GM19467 (cell line): Measurements from ENCODE around the gene VN1R4.
"Not testable (repeated sequence)": the region's sequence is repeated elsewhere in the genome, so short reads cannot be mapped to it uniquely, and the experiment has no call there.

Experiments
- ATAC-seq: cut with Tn5 transposase; IDR thresholded peaks from one replicate; pipeline ENCODE4 v1.9.1; 2021; ENCODE audit warnings: mild to moderate bottlenecking, moderate library complexity; ENCODE audit not compliant: unreplicated experiment

The VN1R4 gene, protein sequence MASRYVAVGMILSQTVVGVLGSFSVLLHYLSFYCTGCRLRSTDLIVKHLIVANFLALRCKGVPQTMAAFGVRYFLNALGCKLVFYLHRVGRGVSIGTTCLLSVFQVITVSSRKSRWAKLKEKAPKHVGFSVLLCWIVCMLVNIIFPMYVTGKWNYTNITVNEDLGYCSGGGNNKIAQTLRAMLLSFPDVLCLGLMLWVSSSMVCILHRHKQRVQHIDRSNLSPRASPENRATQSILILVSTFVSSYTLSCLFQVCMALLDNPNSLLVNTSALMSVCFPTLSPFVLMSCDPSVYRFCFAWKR

DNA sequence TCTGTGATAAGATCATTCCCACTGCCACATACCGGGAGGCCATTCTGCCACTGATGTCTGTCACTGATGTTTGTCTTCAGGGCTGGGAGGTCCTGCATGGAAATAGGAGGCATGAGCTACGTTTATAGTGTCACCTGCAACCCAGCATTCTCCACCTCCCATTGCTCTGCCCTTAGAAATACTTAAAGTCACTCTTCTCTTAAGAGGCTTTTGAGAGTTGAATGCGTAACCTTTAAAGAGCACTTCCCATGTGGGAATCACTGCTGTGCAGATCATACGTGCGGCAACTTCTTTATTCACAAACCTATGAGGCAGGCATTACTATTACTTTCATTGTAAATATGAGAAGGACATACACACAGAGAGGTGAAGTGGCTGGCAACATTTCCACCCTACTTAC lies at the start of gene VN1R4:
VN1R4 (minus strand) TSS at position 101 of the 400 bp plus-strand sequence; CDS start at position 43, 58 bp downstream.
- ATAC-seq = not testable (repeated sequence)

DNA sequence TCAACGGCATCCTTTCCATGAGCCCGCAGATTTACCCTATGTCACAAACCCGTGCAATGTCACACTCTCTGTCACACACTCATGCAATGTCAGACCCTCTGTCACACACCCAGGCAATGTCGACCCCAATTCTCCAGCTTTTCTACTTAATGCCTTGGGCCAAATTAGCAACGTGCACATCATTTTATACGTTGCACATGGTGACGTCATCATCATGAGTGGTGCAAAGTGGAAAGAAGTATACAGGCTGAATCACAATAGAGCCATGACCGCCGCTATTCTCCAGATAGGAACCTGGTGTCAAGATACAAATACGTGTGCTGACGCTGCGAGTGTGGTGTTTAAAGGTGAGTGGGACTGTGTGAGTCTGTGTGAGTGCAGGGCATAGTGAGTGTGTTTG lies 44.4 kb upstream of the VN1R4 start:
- ATAC-seq = no peak

DNA sequence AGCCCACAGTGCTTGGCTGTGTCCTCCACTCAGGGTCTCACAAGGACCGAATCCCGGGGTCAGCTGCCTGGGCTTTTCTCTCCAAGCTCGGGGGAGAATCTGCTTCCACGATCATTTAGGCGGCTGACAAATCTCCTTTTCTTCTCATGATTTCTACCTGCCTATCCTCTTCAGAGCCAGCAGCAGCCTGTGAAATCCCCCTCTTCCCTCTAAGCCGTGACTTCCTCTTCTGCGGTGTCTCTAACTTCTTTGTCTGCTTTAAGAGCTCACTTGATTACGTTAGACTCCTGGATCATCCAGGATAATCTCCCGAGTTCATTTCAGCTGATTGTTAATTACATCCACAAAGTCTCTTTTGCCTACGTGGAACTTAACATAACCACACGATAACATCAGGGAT lies 43.5 kb upstream of the VN1R4 start:
- no peak for ATAC-seq

DNA sequence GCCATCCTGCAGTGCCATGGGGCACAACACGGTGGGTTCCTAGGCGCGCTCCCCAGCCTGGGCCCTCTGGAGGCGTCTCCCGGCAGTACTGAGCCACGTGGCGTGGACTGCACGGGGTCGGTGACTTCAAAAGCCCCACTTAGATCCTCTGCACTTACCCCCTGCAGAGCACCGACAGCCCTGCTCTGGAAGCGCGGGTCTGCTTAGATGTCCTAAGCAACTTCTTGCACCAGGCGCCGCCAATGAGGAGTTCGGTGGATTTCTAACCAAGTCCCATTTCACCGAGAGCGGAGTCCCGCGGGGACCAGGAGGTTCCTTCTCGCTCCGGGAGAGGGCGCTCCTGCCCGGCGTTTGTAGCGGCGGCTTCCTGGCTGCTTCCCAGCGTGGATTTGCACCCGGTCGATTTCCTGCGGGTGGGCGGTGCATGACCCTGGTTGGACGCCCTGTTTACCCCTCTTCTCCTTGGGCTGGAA lies 40.9 kb upstream of the VN1R4 start:
- ATAC-seq = no peak

DNA sequence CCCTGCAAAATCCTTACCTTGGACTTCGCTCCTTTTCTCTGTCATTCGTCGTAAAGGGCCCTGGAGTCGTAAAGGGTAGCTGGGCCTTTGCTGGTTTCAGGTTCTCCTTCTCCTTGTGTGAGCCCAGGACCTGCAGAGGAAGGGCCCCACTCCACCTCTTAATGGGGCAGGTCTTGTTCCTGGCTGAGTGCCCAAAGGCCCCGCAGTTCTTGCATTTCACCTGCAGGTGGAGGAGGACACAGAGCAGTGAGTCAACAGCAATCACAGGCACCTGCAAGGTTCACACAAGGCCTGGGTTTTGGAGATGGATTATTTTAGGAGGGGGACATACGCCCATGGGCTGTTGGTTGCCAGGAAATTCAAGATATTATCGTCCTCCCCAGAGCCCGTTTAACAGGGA lies 33.8 kb upstream of the VN1R4 start:
- not testable (repeated sequence) for ATAC-seq

DNA sequence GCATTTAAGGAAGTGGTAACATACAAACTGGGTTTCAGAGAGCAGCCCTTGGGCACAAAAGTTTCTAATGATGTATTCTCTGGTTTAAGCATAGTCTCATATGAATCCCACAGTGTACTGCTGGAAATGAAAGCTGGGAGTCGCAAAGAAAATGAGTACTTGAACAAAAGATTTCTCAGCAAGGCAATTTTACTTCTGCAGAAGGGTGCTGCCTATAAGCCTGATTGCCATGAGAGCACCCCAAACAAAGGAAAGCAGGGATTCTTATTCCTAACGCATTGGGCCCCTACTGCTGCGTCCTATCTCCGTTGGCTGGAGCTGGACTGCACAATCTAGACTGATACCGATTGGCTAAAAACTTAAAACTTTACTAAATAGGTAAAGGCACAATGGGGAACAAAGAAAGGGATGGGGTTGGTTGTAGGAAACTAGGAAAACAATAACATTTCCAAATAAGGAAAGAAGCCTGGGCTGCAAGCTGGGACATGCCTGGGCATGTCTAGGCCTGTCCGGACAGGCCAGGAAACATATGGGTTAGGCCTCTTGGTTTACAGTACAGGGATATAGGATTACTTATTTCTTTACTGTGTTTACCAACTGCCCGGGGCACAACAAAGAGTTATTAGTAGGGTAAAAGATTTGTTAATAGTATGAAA lies 27.4 kb upstream of the VN1R4 start:
- ATAC-seq = no peak

DNA sequence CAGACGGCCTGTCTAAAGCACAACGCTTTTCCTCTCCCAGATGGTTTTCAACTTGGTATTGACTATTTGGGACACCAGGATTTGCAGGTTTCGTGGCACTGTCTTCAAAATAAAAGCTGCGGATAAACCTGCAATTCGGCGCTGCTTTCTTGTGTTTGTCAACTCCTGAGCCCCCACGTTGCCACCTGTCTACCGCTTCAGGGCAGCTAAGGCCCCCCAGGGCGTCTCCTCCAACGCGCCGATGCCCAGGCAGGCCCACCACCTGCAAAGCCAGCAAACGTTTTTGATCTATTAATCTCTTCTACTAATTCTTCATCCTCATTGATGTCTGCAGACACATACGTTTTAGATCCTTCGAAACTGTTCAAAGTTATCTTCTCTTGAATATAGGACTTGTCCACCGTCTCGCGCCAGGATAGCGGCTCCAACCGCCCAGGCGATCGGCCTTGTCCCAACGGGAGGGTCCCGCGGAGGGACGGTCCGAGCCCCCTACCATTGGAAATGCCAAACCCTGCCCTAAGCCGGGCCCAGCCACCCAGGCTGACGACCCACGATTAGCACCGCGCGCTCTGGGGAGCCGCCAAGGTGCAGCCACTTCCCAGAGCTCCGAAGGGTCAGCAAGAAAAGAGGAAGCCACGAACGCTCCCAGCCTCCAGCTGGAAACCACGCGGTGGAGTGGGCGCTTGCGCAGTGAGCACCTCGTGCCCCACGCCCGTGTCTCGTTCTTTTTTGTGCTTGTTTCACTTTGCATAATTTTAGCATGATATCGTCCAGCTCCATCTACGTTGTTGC lies 23.4 kb upstream of the VN1R4 start:
- ATAC-seq = no peak

DNA sequence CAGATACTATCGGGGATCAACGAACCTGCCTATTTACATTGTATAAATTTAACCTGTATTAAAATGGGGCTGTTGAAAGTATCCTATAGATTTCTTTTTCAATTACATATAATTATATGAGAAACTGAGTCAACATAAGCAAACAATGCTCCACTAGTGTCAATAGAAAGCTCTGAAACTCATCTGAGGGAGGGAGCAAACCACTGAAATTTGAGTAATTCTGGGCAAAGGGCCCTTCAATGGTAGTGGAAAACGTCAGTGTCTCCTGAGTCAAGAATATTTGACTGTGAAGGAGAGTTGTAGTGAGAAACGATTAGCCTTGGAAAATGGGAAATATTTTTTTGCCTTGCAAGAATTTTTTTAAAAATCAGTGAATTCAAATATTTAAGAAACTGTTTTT lies 17.6 kb upstream of the VN1R4 start:
- ATAC-seq = no peak

DNA sequence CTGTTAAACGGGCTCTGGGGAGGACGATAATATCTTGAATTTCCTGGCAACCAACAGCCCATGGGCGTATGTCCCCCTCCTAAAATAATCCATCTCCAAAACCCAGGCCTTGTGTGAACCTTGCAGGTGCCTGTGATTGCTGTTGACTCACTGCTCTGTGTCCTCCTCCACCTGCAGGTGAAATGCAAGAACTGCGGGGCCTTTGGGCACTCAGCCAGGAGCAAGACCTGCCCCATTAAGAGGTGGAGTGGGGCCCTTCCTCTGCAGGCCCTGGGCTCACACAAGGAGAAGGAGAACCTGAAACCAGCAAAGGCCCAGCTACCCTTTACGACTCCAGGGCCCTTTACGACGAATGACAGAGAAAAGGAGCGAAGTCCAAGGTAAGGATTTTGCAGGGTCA lies 14.4 kb upstream of the VN1R4 start:
- ATAC-seq = not testable (repeated sequence)

DNA sequence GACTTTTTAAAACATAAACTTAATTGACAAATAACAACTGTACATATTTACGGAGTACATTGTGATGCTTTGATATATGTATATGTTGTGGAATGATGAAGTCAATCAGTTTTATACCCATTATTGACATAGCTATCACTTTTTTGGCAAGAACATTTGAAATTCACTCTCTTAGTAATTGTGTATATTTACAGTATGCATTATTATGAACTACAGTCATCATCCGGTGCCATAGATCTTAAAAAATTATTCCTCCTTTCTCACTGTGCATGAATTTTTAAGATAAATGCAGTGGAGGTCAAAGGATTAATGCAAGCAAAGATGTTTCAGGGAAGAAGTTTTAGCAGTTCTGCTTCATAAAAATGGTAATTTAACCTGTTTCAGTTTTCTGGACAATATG lies 8.0 kb upstream of the VN1R4 start:
- no peak for ATAC-seq

DNA sequence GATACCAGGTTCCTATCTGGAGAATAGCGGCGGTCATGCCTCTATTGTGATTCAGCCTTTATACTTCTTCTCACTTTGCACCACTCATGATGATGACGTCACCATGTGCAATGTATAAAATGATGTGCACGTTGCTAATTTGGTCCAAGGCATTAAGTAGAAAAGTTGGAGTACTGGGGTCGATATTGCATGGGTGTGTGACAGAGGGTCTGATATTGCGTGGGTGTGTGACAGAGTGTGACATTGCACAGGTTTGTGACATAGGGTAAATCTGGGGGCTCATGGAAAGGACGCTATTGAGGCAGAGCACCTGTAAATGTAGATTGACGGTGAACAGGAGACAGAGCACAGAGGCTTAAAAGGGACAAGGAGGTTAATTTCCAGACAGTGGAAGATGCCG lies 4.5 kb upstream of the VN1R4 start:
- no peak for ATAC-seq

DNA sequence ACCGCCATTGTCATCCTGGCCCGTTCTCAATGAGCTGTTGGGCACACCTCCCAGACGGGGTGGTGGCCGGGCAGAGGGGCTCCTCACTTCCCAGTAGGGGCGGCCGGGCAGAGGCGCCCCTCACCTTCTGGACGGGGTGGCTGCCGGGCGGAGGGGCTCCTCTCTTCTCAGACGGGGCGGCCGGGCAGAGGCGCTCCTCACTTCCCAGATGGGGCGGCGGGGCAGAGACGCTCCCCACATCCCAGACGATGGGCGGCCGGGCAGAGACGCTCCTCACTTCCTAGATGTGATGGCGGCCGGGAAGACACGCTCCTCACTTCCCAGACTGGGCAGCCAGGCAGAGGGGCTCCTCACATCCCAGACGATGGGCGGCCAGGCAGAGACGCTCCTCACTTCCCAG lies 2.3 kb upstream of the VN1R4 start:
- not testable (repeated sequence) for ATAC-seq

DNA sequence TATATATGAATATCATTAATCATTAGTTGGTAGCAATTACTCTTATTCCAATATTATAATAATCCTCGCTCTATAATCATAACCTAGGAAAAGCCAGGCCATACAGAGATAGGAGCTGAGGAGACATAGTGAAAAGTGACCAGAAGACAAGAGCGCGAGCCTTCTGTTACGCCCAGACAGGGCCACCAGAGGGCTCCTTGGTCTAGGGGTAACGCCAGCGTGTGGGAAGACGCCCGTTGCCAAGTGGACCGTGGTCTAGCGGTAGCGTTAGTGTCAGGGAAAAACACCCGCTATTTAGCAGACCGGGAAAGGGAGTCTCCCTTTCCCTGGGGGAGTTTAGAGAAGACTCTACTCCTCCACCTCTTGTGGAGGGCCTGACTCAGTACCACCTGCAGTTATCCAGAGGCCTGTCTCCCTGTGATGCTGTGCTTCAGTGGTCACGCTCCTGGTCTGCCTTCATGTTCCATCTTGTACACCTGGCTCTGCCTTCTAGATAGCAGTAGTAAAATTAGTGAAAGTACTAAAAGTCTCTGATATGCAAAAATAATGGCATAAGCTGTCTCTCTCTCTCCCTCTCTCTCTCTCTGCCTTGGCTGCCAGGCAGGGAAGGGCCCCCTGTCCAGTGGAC lies 9.7 kb downstream of the VN1R4 start, which contains the start of gene VN1R2:
VN1R2 (plus strand) TSS at position 578 of the 628 bp plus-strand sequence. CDS start 84 bp downstream, outside the sequence.
- ATAC-seq = not testable (repeated sequence)

DNA sequence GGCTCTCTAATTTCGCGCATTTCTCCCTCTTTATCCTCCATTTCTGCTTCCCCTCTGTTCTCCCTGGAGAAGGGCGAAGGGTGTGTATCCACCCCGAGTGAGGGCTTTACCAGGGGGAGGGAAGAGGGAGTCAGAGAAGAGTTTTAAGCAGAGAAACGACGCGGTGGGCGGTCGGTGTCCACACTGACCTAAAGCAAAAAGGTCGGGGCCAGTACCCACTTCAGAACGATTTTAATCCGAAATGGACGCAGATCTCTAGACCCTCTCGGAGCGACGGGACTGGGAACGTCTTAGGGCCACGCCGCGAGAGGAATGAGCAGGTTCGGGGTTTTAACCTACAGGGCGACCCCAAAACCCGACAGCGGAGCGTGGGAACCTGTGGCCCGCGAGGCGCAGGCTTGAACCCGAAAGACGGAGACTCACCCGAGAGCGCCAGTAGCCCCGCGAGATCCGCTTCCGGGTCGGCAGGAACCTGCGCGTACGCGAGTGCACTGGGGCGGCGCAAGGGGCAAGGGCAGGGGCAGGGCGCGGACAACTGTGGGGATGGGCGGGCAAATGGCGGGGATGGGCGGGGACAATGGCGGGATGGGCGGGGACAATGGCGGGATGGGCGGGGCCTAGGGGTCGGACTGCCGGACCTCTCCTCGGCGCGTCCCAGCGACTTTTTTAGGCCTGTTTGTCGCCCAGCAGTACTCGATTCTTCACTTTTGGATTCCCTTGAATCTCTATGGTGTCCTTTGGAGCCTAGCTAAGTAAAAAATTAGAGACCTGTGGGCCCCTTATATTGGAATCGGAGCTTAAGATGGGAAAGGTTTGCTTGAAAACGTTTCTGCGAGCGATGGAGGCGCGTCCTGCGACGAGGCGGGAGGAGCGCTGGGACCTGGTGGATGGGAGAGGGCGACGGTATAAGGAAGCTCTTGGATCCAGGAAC lies 12.8 kb downstream of the VN1R4 start, which contains the start of gene ZNF677:
ZNF677 (minus strand) TSS at position 463 of the 931 bp plus-strand sequence. CDS start 3,323 bp downstream, outside the sequence.
- ATAC-seq = no peak

DNA sequence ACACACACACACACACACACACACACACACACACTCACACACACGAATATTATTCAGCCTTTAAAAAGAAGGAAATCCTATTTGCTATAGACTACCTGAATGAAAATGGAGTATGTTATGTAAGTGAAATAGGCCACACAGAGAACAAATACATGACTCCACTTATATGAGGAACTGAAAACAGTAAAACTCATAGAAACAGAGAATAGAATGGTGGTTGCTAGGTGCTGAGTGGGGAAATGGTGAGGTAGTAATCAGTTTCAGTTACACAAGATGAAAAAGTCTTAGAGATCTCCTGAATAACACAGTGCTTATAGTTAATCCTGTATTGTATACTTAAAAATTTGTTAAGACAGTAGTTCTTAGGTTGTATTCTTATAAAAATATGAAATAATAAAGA lies 21.0 kb downstream of the VN1R4 start:
- ATAC-seq = no peak

DNA sequence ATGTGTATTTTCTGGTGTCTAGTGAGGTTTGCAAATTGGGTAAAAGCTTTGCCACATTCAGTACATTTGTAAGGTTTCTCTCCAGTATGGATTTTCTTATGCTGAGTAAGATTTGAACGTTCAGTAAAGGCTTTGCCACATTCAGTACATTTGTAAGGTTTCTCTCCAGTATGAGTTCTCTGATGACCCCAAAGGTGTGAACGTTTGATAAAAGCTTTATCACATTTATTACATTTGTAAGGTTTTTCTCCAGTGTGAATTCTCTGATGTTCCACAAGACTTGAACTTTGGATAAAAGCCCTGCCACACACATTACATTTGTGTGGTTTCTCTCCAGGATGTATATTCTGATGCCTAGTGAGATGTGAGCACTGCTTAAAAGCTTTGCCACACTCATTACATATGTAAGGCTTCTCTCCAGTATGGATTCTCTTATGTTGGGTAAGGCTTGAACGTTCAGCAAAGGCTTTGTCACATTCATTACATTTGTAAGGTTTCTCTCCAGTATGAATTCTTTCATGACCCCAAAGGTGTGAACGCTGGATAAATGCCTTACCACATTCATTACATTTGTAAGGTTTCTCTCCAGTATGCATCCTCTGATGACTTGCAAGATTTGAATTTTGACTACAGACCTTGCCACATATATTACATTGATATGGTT lies 30.3 kb downstream of the VN1R4 start:
- ATAC-seq = no peak

DNA sequence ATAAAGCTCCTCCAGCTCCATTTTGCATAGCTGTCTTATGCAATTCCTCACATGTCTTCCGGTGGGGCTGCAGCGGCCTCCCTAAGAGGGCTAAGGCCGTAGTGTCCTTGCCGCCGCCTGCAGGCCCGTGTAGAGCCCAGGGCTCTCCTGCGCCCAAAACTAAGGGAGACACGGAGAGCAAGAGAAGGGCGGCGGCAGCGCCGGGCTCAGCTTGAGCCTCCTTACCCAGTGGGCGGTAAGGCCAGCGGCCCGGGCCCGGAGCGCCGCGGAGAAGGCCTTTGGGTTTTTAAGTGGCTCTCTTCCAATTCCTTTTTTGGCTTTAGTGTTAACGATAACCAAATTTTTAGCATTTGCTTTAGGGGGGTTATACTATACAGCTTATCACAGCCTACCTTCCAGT lies 42.9 kb downstream of the VN1R4 start:
- no peak for ATAC-seq

DNA sequence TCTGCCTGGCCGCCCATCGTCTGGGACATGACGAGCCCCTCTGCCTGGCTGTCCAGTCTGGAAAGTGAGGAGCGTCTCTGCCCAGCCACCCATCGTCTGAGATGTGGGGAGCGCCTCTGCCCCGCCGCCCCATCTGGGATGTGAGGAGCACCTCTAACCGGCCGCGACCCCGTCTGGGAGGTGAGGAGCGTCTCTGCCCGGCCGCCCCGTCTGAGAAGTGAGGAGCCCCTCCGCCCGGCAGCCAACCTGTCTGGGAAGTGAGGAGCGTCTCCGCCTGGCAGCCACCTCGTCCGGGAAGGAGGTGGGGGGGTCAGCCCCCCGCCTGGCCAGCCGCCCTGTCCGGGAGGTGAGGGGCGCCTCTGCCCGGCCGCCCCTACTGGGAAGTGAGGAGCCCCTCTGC lies 44.8 kb downstream of the VN1R4 start:
- ATAC-seq = not testable (repeated sequence)
